Measurements from ENCODE around the gene PKN3. TPM values are rescaled to one million over a fixed set of nuclear protein-coding genes. Genes with fewer than 3 reads are reported as not detected.

PKN3 gene
- total RNA-seq, 4 donors from 2014 or later: 2.3 to 7.5 (median 4.0) TPM

GRCh38 chr9:128701227-128701854, 962 bp upstream of the PKN3 start:
- peaks cover 0 to 24% (median 4%) of the 10 kb centered on the region in 3 donors for H3K4me1 ChIP-seq
- H3K36me3 ChIP-seq: peaks cover 0 to 10% of the 10 kb centered on the region in 2 donors
- no peak overlapping the region for H3K27ac ChIP-seq
- WGBS, 2 donors (ENCODE audit: low coverage in 1 of 2): 60 to 72% methylated on average over 4 to 6 of the region's 10 CpGs
- no peaks in the 10 kb centered on the region for H3K27me3 ChIP-seq
- H3K4me3 ChIP-seq: no peak overlapping the region
- TF ChIP-seq CTCF (IDR thresholded peaks at IDR 0.05) (no peak), POLR2A (IDR thresholded peaks at IDR 0.05) (no peak), POLR2AphosphoS5 (IDR thresholded peaks at IDR 0.05) (no peak), EP300 (IDR thresholded peaks at IDR 0.05) (no peak)
- no peaks in the 10 kb centered on the region for H3K9me3 ChIP-seq
- no peak for ATAC-seq

- WGBS, 2 donors (ENCODE audit: low coverage in 1 of 2): 0% methylated on average over 1 to 5 of the region's 55 CpGs
- TF ChIP-seq POLR2A (IDR thresholded peaks at IDR 0.05) (no peak), POLR2AphosphoS5 (IDR thresholded peaks at IDR 0.05) (no peak), CTCF (IDR thresholded peaks at IDR 0.05) (no peak), EP300 (IDR thresholded peaks at IDR 0.05) (no peak)
- H3K9me3 ChIP-seq: no peaks in the 10 kb centered on the region
- peak; percentile 36 for ATAC-seq
- no peaks in the 10 kb centered on the region for H3K27me3 ChIP-seq
- H3K4me3 ChIP-seq: peak overlapping the region; percentile 67 to 82
- peaks cover 0 to 20% (median 4%) of the 10 kb centered on the region in 3 donors for H3K4me1 ChIP-seq
- no peaks in the 10 kb centered on the region for H3K36me3 ChIP-seq
- H3K27ac ChIP-seq: peak overlapping the region; percentile 12 to 84 (median 82)
Measured at GRCh38 chr9:128702949-128703615, 779 bp downstream of the PKN3 start.

GRCh38 chr9:128703616-128704355, 1.5 kb downstream of the PKN3 start:
- no peaks in the 10 kb centered on the region for H3K9me3 ChIP-seq
- no peaks in the 10 kb centered on the region for H3K27me3 ChIP-seq
- TF ChIP-seq CTCF (IDR thresholded peaks at IDR 0.05) (no peak), EP300 (IDR thresholded peaks at IDR 0.05) (no peak), POLR2A (IDR thresholded peaks at IDR 0.05) (peak in 1 of 2 donors; percentile 17), POLR2AphosphoS5 (IDR thresholded peaks at IDR 0.05) (peak; percentile 27)
- peak overlapping the region in 3 of 4 donors; percentile 81 to 84 (median 83) for H3K27ac ChIP-seq
- H3K4me1 ChIP-seq: peaks cover 0 to 20% (median 4%) of the 10 kb centered on the region in 3 donors
- peak overlapping the region in 1 of 2 donors; percentile 82 for H3K4me3 ChIP-seq
- peak; percentile 48 for ATAC-seq
- no peaks in the 10 kb centered on the region for H3K36me3 ChIP-seq
- WGBS, 2 donors (ENCODE audit: low coverage in 1 of 2): 58 to 82% methylated on average over 5 to 11 of the region's 31 CpGs

- H3K36me3 ChIP-seq: no peaks in the 10 kb centered on the region
- H3K9me3 ChIP-seq: no peaks in the 10 kb centered on the region
- WGBS, 2 donors (ENCODE audit: low coverage in 1 of 2): no CpG with 5 or more reads among the region's 5 CpGs
- peak overlapping the region in 1 of 2 donors; percentile 82 for H3K4me3 ChIP-seq
- no peaks in the 10 kb centered on the region for H3K27me3 ChIP-seq
- peak overlapping the region in 3 of 4 donors; percentile 81 to 84 (median 83) for H3K27ac ChIP-seq
- no peak for ATAC-seq
- TF ChIP-seq CTCF (IDR thresholded peaks at IDR 0.05): no peak
- no peak for TF ChIP-seq POLR2AphosphoS5 (IDR thresholded peaks at IDR 0.05)
- no peak for TF ChIP-seq POLR2A (IDR thresholded peaks at IDR 0.05)
- no peak for TF ChIP-seq EP300 (IDR thresholded peaks at IDR 0.05)
- H3K4me1 ChIP-seq: peaks cover 0 to 20% (median 4%) of the 10 kb centered on the region in 3 donors
Measured at GRCh38 chr9:128704356-128704670, 2.0 kb downstream of the PKN3 start.

Measured in gastroesophageal sphincter (tissue), 4 donors.